ENCODE results near the gene LRRC27.
"Not testable (repeated sequence)": the region's sequence is repeated elsewhere in the genome, so short reads cannot be mapped to it uniquely, and the experiment has no call there.

The LRRC27 gene

DNA sequence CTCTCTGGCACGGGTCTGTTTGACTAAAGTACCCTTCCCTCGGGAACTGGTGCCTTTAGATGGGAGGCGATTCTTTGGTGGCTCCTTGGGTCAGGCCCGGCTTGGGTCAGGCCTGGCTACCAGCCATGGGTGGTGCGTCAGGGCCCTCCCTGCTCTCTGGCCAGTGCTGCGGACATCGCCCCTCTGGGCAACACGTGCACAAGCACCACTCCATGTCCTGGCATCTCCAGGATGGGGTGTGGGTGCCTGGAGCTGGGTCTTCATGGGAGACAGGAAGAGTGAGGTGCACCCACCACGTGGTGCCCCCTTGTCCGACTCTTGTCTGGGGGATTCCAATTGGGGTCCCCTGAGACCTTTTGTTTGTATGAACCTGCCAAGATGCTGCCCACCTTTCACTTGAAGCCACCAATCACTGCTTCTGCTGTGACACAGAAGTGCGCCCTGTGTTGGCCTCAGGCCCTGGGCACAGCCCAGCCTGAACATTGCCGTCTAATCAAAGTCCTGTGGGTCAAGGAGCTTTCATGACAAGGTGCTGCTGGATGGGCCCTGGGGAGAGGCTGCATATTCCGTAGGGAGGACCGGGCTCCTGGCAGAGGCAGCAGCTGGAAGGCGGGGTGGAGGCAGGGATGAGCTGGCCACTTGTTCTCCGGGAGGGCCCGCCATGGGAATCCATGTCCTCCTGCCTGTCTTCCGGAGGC is 53.9 kb downstream of the LRRC27 start:
- Histone ChIP-seq H3K27ac (replicated peaks) (no peak overlapping the region), H3K27me3 (ENCODE audit: insufficient read depth, poor library complexity, severe bottlenecking) (no peaks in the 10 kb centered on the region), H3K4me3 (replicated peaks; ENCODE audit: insufficient read depth, low read length) (no peak overlapping the region)
- TF ChIP-seq SPI1 (IDR thresholded peaks at IDR 0.05; ENCODE audit: borderline replicate concordance, low read depth) (no peak), GABPA (IDR thresholded peaks at IDR 0.05; ENCODE audit: low read depth) (no peak), POLR2AphosphoS5 (IDR thresholded peaks at IDR 0.05; ENCODE audit: low read depth) (no peak)
- TF ChIP-seq, protein P1, sequence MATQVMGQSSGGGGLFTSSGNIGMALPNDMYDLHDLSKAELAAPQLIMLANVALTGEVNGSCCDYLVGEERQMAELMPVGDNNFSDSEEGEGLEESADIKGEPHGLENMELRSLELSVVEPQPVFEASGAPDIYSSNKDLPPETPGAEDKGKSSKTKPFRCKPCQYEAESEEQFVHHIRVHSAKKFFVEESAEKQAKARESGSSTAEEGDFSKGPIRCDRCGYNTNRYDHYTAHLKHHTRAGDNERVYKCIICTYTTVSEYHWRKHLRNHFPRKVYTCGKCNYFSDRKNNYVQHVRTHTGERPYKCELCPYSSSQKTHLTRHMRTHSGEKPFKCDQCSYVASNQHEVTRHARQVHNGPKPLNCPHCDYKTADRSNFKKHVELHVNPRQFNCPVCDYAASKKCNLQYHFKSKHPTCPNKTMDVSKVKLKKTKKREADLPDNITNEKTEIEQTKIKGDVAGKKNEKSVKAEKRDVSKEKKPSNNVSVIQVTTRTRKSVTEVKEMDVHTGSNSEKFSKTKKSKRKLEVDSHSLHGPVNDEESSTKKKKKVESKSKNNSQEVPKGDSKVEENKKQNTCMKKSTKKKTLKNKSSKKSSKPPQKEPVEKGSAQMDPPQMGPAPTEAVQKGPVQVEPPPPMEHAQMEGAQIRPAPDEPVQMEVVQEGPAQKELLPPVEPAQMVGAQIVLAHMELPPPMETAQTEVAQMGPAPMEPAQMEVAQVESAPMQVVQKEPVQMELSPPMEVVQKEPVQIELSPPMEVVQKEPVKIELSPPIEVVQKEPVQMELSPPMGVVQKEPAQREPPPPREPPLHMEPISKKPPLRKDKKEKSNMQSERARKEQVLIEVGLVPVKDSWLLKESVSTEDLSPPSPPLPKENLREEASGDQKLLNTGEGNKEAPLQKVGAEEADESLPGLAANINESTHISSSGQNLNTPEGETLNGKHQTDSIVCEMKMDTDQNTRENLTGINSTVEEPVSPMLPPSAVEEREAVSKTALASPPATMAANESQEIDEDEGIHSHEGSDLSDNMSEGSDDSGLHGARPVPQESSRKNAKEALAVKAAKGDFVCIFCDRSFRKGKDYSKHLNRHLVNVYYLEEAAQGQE (IDR thresholded peaks at IDR 0.05; ENCODE audit: insufficient replicate concordance, low read depth): no peak
- TF ChIP-seq, protein P2, sequence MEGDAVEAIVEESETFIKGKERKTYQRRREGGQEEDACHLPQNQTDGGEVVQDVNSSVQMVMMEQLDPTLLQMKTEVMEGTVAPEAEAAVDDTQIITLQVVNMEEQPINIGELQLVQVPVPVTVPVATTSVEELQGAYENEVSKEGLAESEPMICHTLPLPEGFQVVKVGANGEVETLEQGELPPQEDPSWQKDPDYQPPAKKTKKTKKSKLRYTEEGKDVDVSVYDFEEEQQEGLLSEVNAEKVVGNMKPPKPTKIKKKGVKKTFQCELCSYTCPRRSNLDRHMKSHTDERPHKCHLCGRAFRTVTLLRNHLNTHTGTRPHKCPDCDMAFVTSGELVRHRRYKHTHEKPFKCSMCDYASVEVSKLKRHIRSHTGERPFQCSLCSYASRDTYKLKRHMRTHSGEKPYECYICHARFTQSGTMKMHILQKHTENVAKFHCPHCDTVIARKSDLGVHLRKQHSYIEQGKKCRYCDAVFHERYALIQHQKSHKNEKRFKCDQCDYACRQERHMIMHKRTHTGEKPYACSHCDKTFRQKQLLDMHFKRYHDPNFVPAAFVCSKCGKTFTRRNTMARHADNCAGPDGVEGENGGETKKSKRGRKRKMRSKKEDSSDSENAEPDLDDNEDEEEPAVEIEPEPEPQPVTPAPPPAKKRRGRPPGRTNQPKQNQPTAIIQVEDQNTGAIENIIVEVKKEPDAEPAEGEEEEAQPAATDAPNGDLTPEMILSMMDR (IDR thresholded peaks at IDR 0.05; ENCODE audit: insufficient read depth, low read length): no peak
- no peak for DNase-seq (ENCODE audit: low read depth in 1 of 2, low spot score in 1 of 2)

DNA sequence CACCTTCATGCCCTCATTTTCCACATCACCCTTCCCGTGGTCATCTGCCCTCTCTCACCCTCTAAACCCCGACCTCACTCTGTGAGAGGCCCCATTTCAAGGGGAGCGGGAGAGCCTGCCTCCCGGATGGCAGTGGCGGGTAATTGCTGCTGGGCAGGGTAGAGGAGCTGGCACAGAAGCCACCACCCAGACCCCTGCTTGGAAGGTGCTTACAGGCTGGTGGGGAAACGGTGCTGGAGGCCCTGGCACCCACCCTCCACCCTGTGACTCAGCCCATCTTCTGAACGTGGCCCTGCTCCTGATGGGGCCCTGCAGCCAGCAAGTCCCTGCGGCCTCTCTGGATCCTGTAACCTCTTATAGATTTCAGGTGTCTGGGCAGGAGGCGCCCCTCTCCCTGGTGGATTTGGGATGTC is 54.4 kb downstream of the LRRC27 start:
- no peak overlapping the region for H3K27ac ChIP-seq (replicated peaks)
- H3K27me3 ChIP-seq (ENCODE audit: insufficient read depth, poor library complexity, severe bottlenecking): no peaks in the 10 kb centered on the region
- TF ChIP-seq GABPA (IDR thresholded peaks at IDR 0.05; ENCODE audit: low read depth) (no peak), POLR2AphosphoS5 (IDR thresholded peaks at IDR 0.05; ENCODE audit: low read depth) (no peak), SPI1 (IDR thresholded peaks at IDR 0.05; ENCODE audit: borderline replicate concordance, low read depth) (no peak)
- TF ChIP-seq, protein P1 (IDR thresholded peaks at IDR 0.05; ENCODE audit: insufficient replicate concordance, low read depth): no peak
- TF ChIP-seq, protein P2 (IDR thresholded peaks at IDR 0.05; ENCODE audit: insufficient read depth, low read length): no peak
- no peak overlapping the region for H3K4me3 ChIP-seq (replicated peaks; ENCODE audit: insufficient read depth, low read length)
- no peak for DNase-seq (ENCODE audit: low read depth in 1 of 2, low spot score in 1 of 2)

DNA sequence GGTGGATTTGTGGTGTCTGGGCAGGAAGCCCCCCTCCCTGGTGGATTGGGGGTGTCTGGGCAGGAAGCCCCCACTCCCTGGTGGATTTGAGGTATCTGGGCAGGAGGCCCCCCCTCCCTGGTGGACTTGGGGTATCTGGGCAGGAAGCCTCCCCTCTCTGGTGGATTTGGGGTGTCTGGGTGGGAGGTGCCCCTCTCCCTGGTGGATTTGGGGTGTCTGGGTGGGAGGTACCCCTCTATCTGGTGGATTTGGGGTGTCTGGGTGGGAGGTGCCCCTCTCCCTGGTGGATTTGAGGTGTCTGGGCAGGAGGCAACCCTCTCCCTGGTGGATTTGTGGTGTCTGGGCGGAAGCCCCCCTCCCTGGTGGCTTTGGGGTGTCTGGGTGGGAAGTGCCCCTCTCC is 54.9 kb downstream of the LRRC27 start:
- not testable (repeated sequence) for H3K27ac ChIP-seq (replicated peaks); H3K27me3 ChIP-seq (ENCODE audit: insufficient read depth, poor library complexity, severe bottlenecking); DNase-seq (ENCODE audit: low read depth in 1 of 2, low spot score in 1 of 2); H3K4me3 ChIP-seq (replicated peaks; ENCODE audit: insufficient read depth, low read length)

DNA sequence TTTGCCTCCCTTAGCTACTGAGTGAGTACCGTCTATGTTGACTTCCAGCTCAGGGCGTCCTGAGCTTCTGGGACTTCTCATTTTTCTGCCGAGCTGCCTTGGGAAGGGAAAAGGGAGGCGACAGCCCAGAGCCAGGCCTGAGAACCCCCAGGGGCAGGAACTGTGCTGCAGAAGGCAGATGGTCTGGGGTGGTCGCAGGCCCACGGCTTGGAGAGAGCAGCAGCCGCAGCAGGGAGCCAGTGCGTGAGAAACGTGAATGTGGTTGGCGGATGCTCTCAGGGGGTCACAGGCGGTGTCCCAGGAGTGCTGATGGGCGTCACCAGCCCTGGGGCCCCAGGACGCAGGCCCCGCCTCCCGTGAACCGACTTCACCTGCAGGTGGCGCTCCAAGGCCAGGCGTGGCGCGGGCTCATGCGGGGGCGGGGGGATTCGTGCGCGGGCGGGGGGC is 55.8 kb downstream of the LRRC27 start:
- no peak for TF ChIP-seq POLR2AphosphoS5 (IDR thresholded peaks at IDR 0.05; ENCODE audit: low read depth)
- TF ChIP-seq, protein P2 (IDR thresholded peaks at IDR 0.05; ENCODE audit: insufficient read depth, low read length): peak; percentile 27
- TF ChIP-seq GABPA (IDR thresholded peaks at IDR 0.05; ENCODE audit: low read depth): no peak
- H3K4me3 ChIP-seq (replicated peaks; ENCODE audit: insufficient read depth, low read length): no peak overlapping the region
- DNase-seq (ENCODE audit: low read depth in 1 of 2, low spot score in 1 of 2): peak in 1 of 2 experiments; percentile 69

More for the DNA sequence above, 55.8 kb downstream of the LRRC27 start:
- Histone ChIP-seq H3K27me3 (ENCODE audit: insufficient read depth, poor library complexity, severe bottlenecking) (no peaks in the 10 kb centered on the region), H3K27ac (replicated peaks) (peak overlapping the region; percentile 29)

Measured in HL-60 (cell line).